ENCODE results near the gene CMPK2. TPM values are rescaled to one million over a fixed set of nuclear protein-coding genes. Genes with fewer than 3 reads are reported as not detected.

Gene CMPK2
- total RNA-seq, 1 donor from 2014 or later: 4.4 TPM

DNA sequence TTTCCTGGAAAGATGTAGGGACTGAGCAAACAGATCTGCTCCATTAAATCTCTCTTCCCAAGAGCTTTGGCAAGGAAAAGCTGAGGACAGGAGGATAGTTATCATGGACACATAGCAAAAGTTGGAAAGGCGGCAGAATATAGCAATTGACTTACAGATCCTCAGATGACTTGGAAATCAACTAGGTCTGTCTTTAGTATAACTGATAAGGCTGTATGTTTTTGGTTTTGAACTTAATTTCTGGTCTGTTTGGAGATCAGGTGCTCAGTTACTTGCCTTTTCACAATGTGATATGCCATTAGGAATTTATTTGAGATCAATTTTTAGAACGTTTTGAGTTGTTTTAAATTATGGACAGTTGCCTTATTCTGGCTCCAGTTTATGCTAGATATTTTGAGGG lies 19.8 kb upstream of the CMPK2 start:
- H3K4me3 Mint-ChIP-seq: no peak overlapping the region
- H3K4me1 Mint-ChIP-seq (ENCODE audit: unreplicated experiment): peaks cover 6% of the 10 kb centered on the region
- H3K9me3 Mint-ChIP-seq: peaks cover 5% of the 10 kb centered on the region
- H3K27me3 Mint-ChIP-seq: peaks cover 19% of the 10 kb centered on the region
- TF ChIP-seq CTCF (conservative IDR thresholded peaks at IDR 0.05): no peak
- H3K36me3 Mint-ChIP-seq: no peaks in the 10 kb centered on the region
- DNase-seq (ENCODE audit: extremely low spot score, unreplicated experiment): no peak
- H3K27ac Mint-ChIP-seq: no peak overlapping the region

DNA sequence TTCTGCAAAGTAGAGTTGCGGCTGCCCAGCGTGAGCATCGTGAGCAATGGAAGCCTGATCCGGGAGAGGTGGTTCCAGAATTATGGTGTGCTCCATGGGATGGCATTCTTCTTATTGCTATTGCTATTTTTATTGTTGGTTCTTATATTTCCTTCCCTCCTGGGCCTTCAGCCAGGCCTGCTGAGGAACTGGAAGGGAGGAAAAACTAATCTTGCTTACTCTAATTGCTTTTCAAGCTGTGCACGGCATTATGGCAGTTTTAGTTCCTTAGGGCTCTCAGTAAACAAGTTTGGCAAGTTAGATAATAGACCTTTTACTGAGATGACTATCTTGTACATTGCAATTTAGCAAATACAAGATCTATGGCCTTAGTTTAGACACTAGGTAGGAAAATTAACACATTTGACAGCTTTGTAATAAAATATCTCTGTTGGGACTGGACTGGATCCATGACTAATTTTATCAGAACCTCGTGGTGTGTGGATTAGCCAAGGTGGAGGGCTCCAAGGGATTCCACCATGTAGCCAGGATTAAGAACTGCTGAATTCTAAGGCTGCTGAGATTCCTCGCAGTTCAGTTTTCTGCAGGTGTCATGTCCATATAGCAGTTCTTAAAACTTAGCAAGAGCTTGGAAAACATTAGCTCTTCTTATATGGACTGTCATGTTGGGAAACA lies 17.9 kb upstream of the CMPK2 start:
- no peak for DNase-seq (ENCODE audit: extremely low spot score, unreplicated experiment)
- Mint-ChIP-seq H3K27me3 (peaks cover 16% of the 10 kb centered on the region), H3K4me3 (no peak overlapping the region), H3K27ac (no peak overlapping the region), H3K9me3 (peaks cover 5% of the 10 kb centered on the region), H3K4me1 (ENCODE audit: unreplicated experiment) (peaks cover 6% of the 10 kb centered on the region), H3K36me3 (no peaks in the 10 kb centered on the region)
- no peak for TF ChIP-seq CTCF (conservative IDR thresholded peaks at IDR 0.05)

DNA sequence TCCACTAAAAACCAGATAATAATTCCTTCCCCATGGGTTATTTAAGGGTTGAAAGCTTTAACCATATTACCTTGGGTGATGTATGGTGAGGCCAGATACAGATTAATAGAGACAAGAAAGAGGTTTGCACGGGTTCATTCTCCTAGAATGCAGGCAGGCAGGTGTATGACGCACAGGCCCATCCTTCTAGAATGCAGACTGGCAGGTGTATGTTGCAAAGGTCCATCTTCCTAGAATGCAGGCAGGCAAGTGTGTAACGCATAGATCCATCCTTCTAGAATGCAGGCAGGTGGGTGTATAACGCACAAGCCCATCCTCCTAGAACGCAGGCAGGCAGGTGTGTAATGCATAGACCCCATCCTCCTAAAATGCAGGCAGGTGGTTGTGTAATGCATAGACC lies 15.8 kb upstream of the CMPK2 start:
- Mint-ChIP-seq H3K27ac (no peak overlapping the region), H3K4me1 (ENCODE audit: unreplicated experiment) (peaks cover 6% of the 10 kb centered on the region), H3K27me3 (peaks cover 15% of the 10 kb centered on the region), H3K36me3 (no peaks in the 10 kb centered on the region), H3K9me3 (peaks cover 5% of the 10 kb centered on the region), H3K4me3 (no peak overlapping the region)
- DNase-seq (ENCODE audit: extremely low spot score, unreplicated experiment): no peak
- TF ChIP-seq CTCF (conservative IDR thresholded peaks at IDR 0.05): no peak

- peaks cover 5% of the 10 kb centered on the region for H3K9me3 Mint-ChIP-seq
- H3K27ac Mint-ChIP-seq: no peak overlapping the region
- peaks cover 15% of the 10 kb centered on the region for H3K27me3 Mint-ChIP-seq
- H3K4me1 Mint-ChIP-seq (ENCODE audit: unreplicated experiment): peaks cover 6% of the 10 kb centered on the region
- no peak for DNase-seq (ENCODE audit: extremely low spot score, unreplicated experiment)
- H3K36me3 Mint-ChIP-seq: no peaks in the 10 kb centered on the region
- no peak for TF ChIP-seq CTCF (conservative IDR thresholded peaks at IDR 0.05)
- H3K4me3 Mint-ChIP-seq: no peak overlapping the region
These were observed 15.3 kb upstream of the CMPK2 start for GRCh38 chr2:6881046-6881445.

GRCh38 chr2:6880200-6880733 lies 14.6 kb upstream of the CMPK2 start:
- peaks cover 15% of the 10 kb centered on the region for H3K27me3 Mint-ChIP-seq
- DNase-seq (ENCODE audit: extremely low spot score, unreplicated experiment): no peak
- no peak overlapping the region for H3K27ac Mint-ChIP-seq
- no peak for TF ChIP-seq CTCF (conservative IDR thresholded peaks at IDR 0.05)
- H3K36me3 Mint-ChIP-seq: no peaks in the 10 kb centered on the region
- H3K9me3 Mint-ChIP-seq: peaks cover 5% of the 10 kb centered on the region
- peaks cover 6% of the 10 kb centered on the region for H3K4me1 Mint-ChIP-seq (ENCODE audit: unreplicated experiment)
- no peak overlapping the region for H3K4me3 Mint-ChIP-seq
